Liver (tissue), 9 donors: ENCODE results near the gene ZNF213. TPM values are rescaled to one million over a fixed set of nuclear protein-coding genes. Genes with fewer than 3 reads are reported as not detected.

Experiments used
- DNase-seq: peaks from one replicate; pipeline ENCODE4 v3.0.0-alpha.2; 2017; ENCODE audit warnings: low spot score
- H3K27ac ChIP-seq, 2 donors: one replicate each; pipeline ENCODE4 v1.7.0; 2013; ENCODE audit warnings: inconsistent platforms in 2 of 2, low read length in 2 of 2, control low read depth in 1 of 2, low read depth in 1 of 2, mild to moderate bottlenecking in 1 of 2
- H3K27me3 ChIP-seq, 4 donors: one replicate each; pipeline versions ENCODE4 v1.6.1 to v1.7.0; 2013; ENCODE audit warnings: low read length in 3 of 4, inconsistent platforms in 1 of 4, mild to moderate bottlenecking in 1 of 4, moderate library complexity in 1 of 4; ENCODE audit not compliant: control insufficient read depth in 4 of 4, insufficient read depth in 4 of 4
- H3K36me3 ChIP-seq, 4 donors: one replicate each; pipeline versions ENCODE4 v1.6.1 to v1.7.0; 2013; ENCODE audit warnings: low read length in 3 of 4, mild to moderate bottlenecking in 3 of 4, low read depth in 1 of 4, moderate library complexity in 1 of 4; ENCODE audit not compliant: control insufficient read depth in 4 of 4, insufficient read depth in 3 of 4
- H3K4me1 ChIP-seq, 4 donors: one replicate each; pipeline versions ENCODE4 v1.6.1 to v1.7.0; 2013; ENCODE audit warnings: low read length in 3 of 4, mild to moderate bottlenecking in 3 of 4, moderate library complexity in 1 of 4; ENCODE audit not compliant: control insufficient read depth in 4 of 4, insufficient read depth in 4 of 4
- H3K4me3 ChIP-seq, 3 donors: one replicate each; pipeline versions ENCODE4 v1.6.1 to v1.7.0; 2013; ENCODE audit warnings: low read length in 3 of 3, control low read depth in 1 of 3, low read depth in 1 of 3, mild to moderate bottlenecking in 1 of 3
- H3K9ac ChIP-seq, 2 donors: one replicate each; pipeline ENCODE4 v1.7.0; 2013; ENCODE audit warnings: low read length in 2 of 2, mild to moderate bottlenecking in 2 of 2, moderate library complexity in 2 of 2, control low read depth in 1 of 2, low read depth in 1 of 2
- H3K9me3 ChIP-seq, 4 donors: one replicate each; pipeline versions ENCODE4 v1.6.1 to v1.7.0; 2013; ENCODE audit warnings: low read length in 3 of 4; ENCODE audit not compliant: control insufficient read depth in 4 of 4
- CTCF ChIP-seq: fragments of 150-350 bp; IDR thresholded peaks from 2 replicates; pipeline ENCODE4 v1.5.1; 2017; ENCODE audit warnings: improper control_type of control experiment, low read depth, low read length; ENCODE audit not compliant: missing input control
- EGR1 ChIP-seq, 2 donors: IDR thresholded peaks; 2 replicates each; pipeline ENCODE4 v1.6.1; 2016 to 2018; ENCODE audit warnings: antibody characterized with exemption in 2 of 2, low read depth in 2 of 2
- FOXA1 ChIP-seq: IDR thresholded peaks from 2 replicates; pipeline ENCODE4 v1.6.1; 2016; ENCODE audit warnings: antibody characterized with exemption
- FOXA2 ChIP-seq: IDR thresholded peaks from 2 replicates; pipeline ENCODE4 v1.6.1; 2016; ENCODE audit warnings: antibody characterized with exemption
- GABPA ChIP-seq, 2 donors: IDR thresholded peaks in 1 of 2; conservative IDR thresholded peaks in 1 of 2; 2 replicates each; pipeline ENCODE4 v1.6.1; 2016; ENCODE audit warnings: antibody characterized with exemption in 2 of 2, mild to moderate bottlenecking in 1 of 2, moderate library complexity in 1 of 2
- HNF4A ChIP-seq, 2 donors: conservative IDR thresholded peaks; 2 replicates each; pipeline ENCODE4 v1.6.1; 2016; ENCODE audit warnings: antibody characterized with exemption in 2 of 2, mild to moderate bottlenecking in 2 of 2
- HNF4G ChIP-seq: IDR thresholded peaks from 2 replicates; pipeline ENCODE4 v1.6.1; 2016; ENCODE audit warnings: antibody characterized with exemption
- JUND ChIP-seq, 2 donors: IDR thresholded peaks; 2 replicates each; pipeline ENCODE4 v1.6.1; 2016; ENCODE audit warnings: antibody characterized with exemption in 2 of 2
- NR2F2 ChIP-seq: IDR thresholded peaks from 2 replicates; pipeline ENCODE4 v1.6.1; 2016; ENCODE audit warnings: antibody characterized with exemption
- RAD21 ChIP-seq, 2 donors: IDR thresholded peaks; 2 replicates each; pipeline ENCODE4 v1.6.1; 2016; ENCODE audit warnings: antibody characterized with exemption in 2 of 2, mild to moderate bottlenecking in 2 of 2
- REST ChIP-seq: IDR thresholded peaks from 2 replicates; pipeline ENCODE4 v1.6.1; 2016; ENCODE audit warnings: antibody characterized with exemption, mild to moderate bottlenecking
- RXRA ChIP-seq, 2 donors: IDR thresholded peaks; 2 replicates each; pipeline ENCODE4 v1.6.1; 2017 to 2018; ENCODE audit warnings: antibody characterized with exemption in 2 of 2, mild to moderate bottlenecking in 1 of 2
- SP1 ChIP-seq: IDR thresholded peaks from 2 replicates; pipeline ENCODE4 v1.6.1; 2018; ENCODE audit warnings: antibody characterized with exemption, mild to moderate bottlenecking
- TAF1 ChIP-seq: conservative IDR thresholded peaks from 2 replicates; pipeline ENCODE4 v1.6.1; 2016; ENCODE audit warnings: antibody characterized with exemption, mild to moderate bottlenecking
- YY1 ChIP-seq: IDR thresholded peaks from 2 replicates; pipeline ENCODE4 v1.6.1; 2016; ENCODE audit warnings: antibody characterized with exemption, mild to moderate bottlenecking
- WGBS: extraction: QIAGEN DNeasy Blood & Tissue Kit; methylation state at CpG from one replicate; pipeline ENCODE4 v1.1.7; 2013; 5-methylcytosine and 5-hydroxymethylcytosine counted together
- polyA plus RNA-seq, 2 donors: library from polyadenylated mRNA; stranded (reverse) in 1 of 2; unstranded in 1 of 2; fragments of 200-250 nt in 1 of 2; fragments of >200 nt in 1 of 2; fragmentation: Nextera tagmentation in 1 of 2; extraction: Ambion mirVana in 1 of 2; gene quantifications; one replicate each; pipeline versions ENCODE4 v1.2.1 to v1.2.3, GENCODE V29; 2013 to 2015
- total RNA-seq, 2 donors: library from RNA; depleted of rRNA; stranded (reverse); fragments of >200 nt; gene quantifications; one replicate each; pipeline ENCODE4 v1.2.3, GENCODE V29; 2014
- TF ChIP-seq, protein P1 (sequence below): IDR thresholded peaks from 2 replicates; pipeline ENCODE4 v1.6.1; 2016; ENCODE audit warnings: antibody characterized with exemption
- TF ChIP-seq, protein P2 (sequence below): IDR thresholded peaks from 2 replicates; pipeline ENCODE4 v1.6.1; 2016; ENCODE audit warnings: antibody characterized with exemption
- TF ChIP-seq, protein P3 (sequence below): IDR thresholded peaks from 2 replicates; pipeline ENCODE4 v1.6.1; 2016; ENCODE audit warnings: antibody characterized with exemption
- donor health status: healthy.
- donor health status: healthy.
- donor health status: healthy.
- donor health status: healthy.
- donor health status: healthy.

The ZNF213 gene
- total and polyA plus RNA-seq, 4 donors: 0.56 to 4.5 (median 1.7) TPM

DNA sequence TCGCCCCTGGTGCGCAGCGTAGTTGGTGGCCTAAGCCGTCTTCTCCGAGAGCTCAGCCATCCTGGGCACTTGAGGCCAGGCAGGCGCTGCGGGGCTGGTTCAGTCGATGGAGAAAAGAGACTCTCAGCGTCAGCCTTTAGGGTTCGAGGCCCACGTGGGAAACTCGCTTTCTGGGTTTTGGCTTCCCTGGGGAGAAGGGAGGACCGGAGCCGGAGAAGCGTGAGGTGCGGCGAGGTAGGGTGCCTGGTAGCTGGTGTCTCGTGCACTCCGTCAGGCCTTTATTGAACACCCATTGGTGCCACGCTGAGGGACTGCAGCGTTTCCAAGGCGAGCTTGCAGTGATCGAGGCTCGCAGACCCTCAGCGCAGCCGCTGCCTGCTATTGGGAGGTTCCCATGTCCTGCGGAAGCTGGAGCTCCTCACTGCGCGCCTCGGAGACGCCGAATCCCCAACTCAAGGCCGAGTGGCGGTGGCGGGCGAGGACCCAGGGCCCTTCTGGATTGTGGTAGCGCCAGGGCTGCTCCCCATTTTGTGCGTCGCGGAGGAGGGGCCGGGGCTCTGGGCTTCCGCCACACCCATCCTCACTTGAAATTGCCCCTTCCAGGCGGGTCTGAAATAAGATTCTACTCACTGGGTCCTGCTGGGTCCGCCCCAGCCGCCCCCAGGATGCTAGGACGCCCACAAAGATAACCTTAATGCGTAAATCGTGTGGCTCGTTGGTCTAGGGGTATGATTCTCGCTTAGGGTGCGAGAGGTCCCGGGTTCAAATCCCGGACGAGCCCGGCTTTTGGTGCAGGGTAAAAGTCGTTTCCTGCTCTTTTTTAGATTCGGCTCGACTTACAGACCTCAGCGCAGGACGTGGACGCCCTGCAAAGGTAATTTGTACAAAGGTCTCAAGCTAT is 54.3 kb downstream of the ZNF213 start:
- Histone ChIP-seq H3K36me3 (no peaks in the 10 kb centered on the region), H3K9me3 (peaks cover 1 to 13% (median 2%) of the 10 kb centered on the region in 4 donors), H3K9ac (no peak overlapping the region), H3K4me3 (peak overlapping the region in 1 of 3 donors; percentile 2), H3K4me1 (peaks cover 0 to 11% (median 3%) of the 10 kb centered on the region in 4 donors), H3K27me3 (peaks cover 6 to 19% (median 8%) of the 10 kb centered on the region in 4 donors), H3K27ac (no peak overlapping the region)
- TF ChIP-seq CTCF: no peak
- no peak for TF ChIP-seq HNF4A (conservative IDR thresholded peaks at IDR 0.05)
- TF ChIP-seq TAF1: no peak
- 3% methylated on average over 61 of the region's 61 CpGs for WGBS
- no peak for DNase-seq

DNA sequence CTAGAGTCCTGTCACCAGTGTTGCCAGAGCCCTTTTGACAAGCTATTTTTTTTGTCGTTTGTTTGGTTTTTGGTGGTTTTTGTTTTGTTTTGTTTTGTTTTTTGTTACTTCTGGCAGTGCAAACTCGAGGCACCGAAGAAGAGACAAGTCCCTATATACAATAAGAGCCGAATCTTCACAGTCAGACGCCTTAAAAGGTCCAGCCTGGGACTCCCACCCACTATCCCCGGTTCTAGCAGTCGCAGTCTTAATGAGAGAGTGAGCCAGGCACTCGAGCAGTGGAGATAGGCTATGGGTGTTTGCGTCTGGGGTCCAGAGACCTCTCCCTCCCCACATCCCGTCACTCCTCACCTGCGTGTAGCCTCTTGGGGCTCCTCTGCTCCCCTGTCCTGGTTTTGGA is 55.0 kb downstream of the ZNF213 start:
- no peak for DNase-seq
- Histone ChIP-seq H3K9ac (no peak overlapping the region), H3K4me1 (peaks cover 0 to 11% (median 3%) of the 10 kb centered on the region in 4 donors), H3K27me3 (peaks cover 6 to 19% (median 8%) of the 10 kb centered on the region in 4 donors), H3K36me3 (no peaks in the 10 kb centered on the region), H3K4me3 (no peak overlapping the region), H3K27ac (no peak overlapping the region), H3K9me3 (peaks cover 2 to 15% (median 3%) of the 10 kb centered on the region in 4 donors)
- 23% methylated on average over 11 of the region's 11 CpGs for WGBS
- TF ChIP-seq YY1 (no peak), FOXA1 (no peak), FOXA2 (no peak), HNF4A (conservative IDR thresholded peaks at IDR 0.05) (no peak), NR2F2 (no peak), GABPA (IDR thresholded peaks at IDR 0.05 in 1 of 2, conservative IDR thresholded peaks at IDR 0.05 in 1 of 2) (no peak), HNF4G (no peak), TAF1 (no peak), RAD21 (IDR thresholded peaks at IDR 0.05) (no peak), CTCF (no peak), EGR1 (IDR thresholded peaks at IDR 0.05; ENCODE audit: low read depth in 2 of 2) (no peak), SP1 (no peak), REST (no peak), RXRA (IDR thresholded peaks at IDR 0.05) (no peak), JUND (IDR thresholded peaks at IDR 0.05) (no peak)
- TF ChIP-seq, protein P1, sequence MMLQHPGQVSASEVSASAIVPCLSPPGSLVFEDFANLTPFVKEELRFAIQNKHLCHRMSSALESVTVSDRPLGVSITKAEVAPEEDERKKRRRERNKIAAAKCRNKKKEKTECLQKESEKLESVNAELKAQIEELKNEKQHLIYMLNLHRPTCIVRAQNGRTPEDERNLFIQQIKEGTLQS: no peak
- TF ChIP-seq, protein P2, sequence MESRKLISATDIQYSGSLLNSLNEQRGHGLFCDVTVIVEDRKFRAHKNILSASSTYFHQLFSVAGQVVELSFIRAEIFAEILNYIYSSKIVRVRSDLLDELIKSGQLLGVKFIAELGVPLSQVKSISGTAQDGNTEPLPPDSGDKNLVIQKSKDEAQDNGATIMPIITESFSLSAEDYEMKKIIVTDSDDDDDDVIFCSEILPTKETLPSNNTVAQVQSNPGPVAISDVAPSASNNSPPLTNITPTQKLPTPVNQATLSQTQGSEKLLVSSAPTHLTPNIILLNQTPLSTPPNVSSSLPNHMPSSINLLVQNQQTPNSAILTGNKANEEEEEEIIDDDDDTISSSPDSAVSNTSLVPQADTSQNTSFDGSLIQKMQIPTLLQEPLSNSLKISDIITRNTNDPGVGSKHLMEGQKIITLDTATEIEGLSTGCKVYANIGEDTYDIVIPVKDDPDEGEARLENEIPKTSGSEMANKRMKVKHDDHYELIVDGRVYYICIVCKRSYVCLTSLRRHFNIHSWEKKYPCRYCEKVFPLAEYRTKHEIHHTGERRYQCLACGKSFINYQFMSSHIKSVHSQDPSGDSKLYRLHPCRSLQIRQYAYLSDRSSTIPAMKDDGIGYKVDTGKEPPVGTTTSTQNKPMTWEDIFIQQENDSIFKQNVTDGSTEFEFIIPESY: no peak
- TF ChIP-seq, protein P3, sequence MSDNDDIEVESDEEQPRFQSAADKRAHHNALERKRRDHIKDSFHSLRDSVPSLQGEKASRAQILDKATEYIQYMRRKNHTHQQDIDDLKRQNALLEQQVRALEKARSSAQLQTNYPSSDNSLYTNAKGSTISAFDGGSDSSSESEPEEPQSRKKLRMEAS: no peak
